CD4-positive, alpha-beta T cell (primary cell): ENCODE measurements around the gene FAP. TPM values are rescaled to one million over a fixed set of nuclear protein-coding genes. Genes with fewer than 3 reads are reported as not detected.

Source experiments
- ATAC-seq: fragments of 200-7000 bp; cut with Tn5 transposase; one replicate; pipeline ENCODE4 v1.10.0; 2022; ENCODE audit warnings: mild to moderate bottlenecking; ENCODE audit not compliant: poor library complexity
- CTCF ChIA-PET: fragments of 350-600 bp; sonication (Branson Sonifier 250); formaldehyde crosslinking; loops from one replicate; lab custom pipeline; 2021; ENCODE audit warnings: antibody characterized with exemption, inconsistent platforms; lab: Charles Lee
- POLR2A ChIA-PET: fragments of 350-600 bp; sonication (Branson Sonifier 250); formaldehyde crosslinking; loops from one replicate; lab custom pipeline; 2021; ENCODE audit warnings: antibody characterized with exemption, inconsistent platforms; lab: Charles Lee
- DNase-seq, 14 experiments: peaks; one replicate each; pipeline ENCODE4 v3.0.0-alpha.2; 2013 to 2020; ENCODE audit warnings: mixed read lengths in 2 of 14
- H3K27ac ChIP-seq, 2 donors: one replicate each; pipeline versions ENCODE4 v1.5.1 to v1.7.0; 2013; ENCODE audit warnings: low read length in 2 of 2, low read depth in 1 of 2, mild to moderate bottlenecking in 1 of 2
- H3K27me3 ChIP-seq, 2 experiments: 1 replicate in 1 of 2; 2 replicates in 1 of 2; pipeline versions ENCODE4 v1.6.1 to v1.7.0; 2013; ENCODE audit warnings: low read length in 2 of 2, control low read depth in 1 of 2, mild to moderate bottlenecking in 1 of 2, moderate library complexity in 1 of 2; ENCODE audit not compliant: insufficient read depth in 2 of 2, control insufficient read depth in 1 of 2
- H3K36me3 ChIP-seq: one replicate; pipeline ENCODE4 v1.6.1; 2013; ENCODE audit warnings: low read length, control low read depth; ENCODE audit not compliant: insufficient read depth
- H3K4me1 ChIP-seq: one replicate; pipeline ENCODE4 v1.6.1; 2013; ENCODE audit warnings: low read length, control low read depth; ENCODE audit not compliant: insufficient read depth
- H3K4me3 ChIP-seq: one replicate; pipeline ENCODE4 v1.5.1; 2013; ENCODE audit warnings: mild to moderate bottlenecking, low read length, moderate library complexity
- H3K9me3 ChIP-seq, 2 experiments: 1 replicate in 1 of 2; 2 replicates in 1 of 2; pipeline versions ENCODE4 v1.6.1 to v1.7.0; 2013; ENCODE audit warnings: low read length in 2 of 2, mild to moderate bottlenecking in 2 of 2, control low read depth in 1 of 2, moderate library complexity in 1 of 2; ENCODE audit not compliant: control insufficient read depth in 1 of 2, insufficient read depth in 1 of 2
- H3K27ac Mint-ChIP-seq: one replicate; pipeline ENCODE4 v1.8.0; 2020; ENCODE audit warnings: mixed read lengths
- H3K27me3 Mint-ChIP-seq: one replicate; pipeline ENCODE4 v1.8.0; 2021; ENCODE audit warnings: mixed read lengths
- H3K36me3 Mint-ChIP-seq: one replicate; pipeline ENCODE4 v1.8.0; 2021; ENCODE audit warnings: low read depth, mixed read lengths
- H3K4me1 Mint-ChIP-seq: one replicate; pipeline ENCODE4 v1.8.0; 2021; ENCODE audit warnings: low read depth, mixed read lengths
- H3K4me3 Mint-ChIP-seq: one replicate; pipeline ENCODE4 v1.8.0; 2020; ENCODE audit warnings: mild to moderate bottlenecking, mixed read lengths
- H3K9me3 Mint-ChIP-seq: one replicate; pipeline ENCODE4 v1.8.0; 2020; ENCODE audit warnings: mixed read lengths
- CTCF ChIP-seq: fragments of 200-600 bp; IDR thresholded peaks from one replicate; pipeline ENCODE4 v1.8.0; 2022; ENCODE audit warnings: antibody characterized with exemption, mild to moderate bottlenecking
- intact Hi-C, 2 experiments: fragments of 100-400 bp; cut with DNase I in 1 of 2; cut with micrococcal nuclease in 1 of 2; formaldehyde crosslinking; loops; one replicate each; pipeline versions ENCODE4 v1.15.1 to v1.9.0; 2023 to 2025; cut with DNase I, micrococcal nuclease
- total RNA-seq, 174 experiments: library from RNA in 2 of 174; stranded (reverse) in 2 of 174; gene quantifications; one replicate each; pipeline ENCODE4 v1.2.3 and lab custom pipeline; 2021 to 2026

FAP gene
- total RNA-seq, 2 experiments from 2014 or later = not detected

- Histone ChIP-seq H3K9me3 (peaks cover 0 to 10% of the 10 kb centered on the region in 2 experiments), H3K4me3 (no peak overlapping the region), H3K36me3 (no peaks in the 10 kb centered on the region), H3K27ac (no peak overlapping the region), H3K27me3 (peaks cover 2 to 5% of the 10 kb centered on the region in 2 experiments), H3K4me1 (no peaks in the 10 kb centered on the region)
- no peaks in the 10 kb centered on the region for H3K36me3 Mint-ChIP-seq
- no peaks in the 10 kb centered on the region for H3K4me1 Mint-ChIP-seq
- H3K27ac Mint-ChIP-seq = no peak overlapping the region
- no peak for TF ChIP-seq CTCF
- no peaks in the 10 kb centered on the region for H3K9me3 Mint-ChIP-seq
- no peak overlapping the region for H3K4me3 Mint-ChIP-seq
- DNase-seq (no peak), ATAC-seq (no peak)
- ChIA-PET CTCF (no interaction called here), POLR2A (no interaction called here)
- H3K27me3 Mint-ChIP-seq = peaks cover 22% of the 10 kb centered on the region
- intact Hi-C loops = no loop called here
Measured at GRCh38 chr2:162230761-162231160, 12.5 kb downstream of the FAP start.

- H3K36me3 ChIP-seq = no peaks in the 10 kb centered on the region
- no peaks in the 10 kb centered on the region for H3K9me3 Mint-ChIP-seq
- H3K4me3 Mint-ChIP-seq = no peak overlapping the region
- ATAC-seq = no peak
- H3K27me3 ChIP-seq = peaks cover 0 to 5% of the 10 kb centered on the region in 2 experiments
- no peaks in the 10 kb centered on the region for H3K4me1 ChIP-seq
- no peak for DNase-seq
- H3K36me3 Mint-ChIP-seq = no peaks in the 10 kb centered on the region
- POLR2A ChIA-PET = no interaction called here
- CTCF ChIA-PET = no interaction called here
- H3K27ac ChIP-seq = no peak overlapping the region
- intact Hi-C loops = no loop called here
- no peak overlapping the region for H3K4me3 ChIP-seq
- no peaks in the 10 kb centered on the region for H3K4me1 Mint-ChIP-seq
- TF ChIP-seq CTCF = no peak
- no peaks in the 10 kb centered on the region for H3K9me3 ChIP-seq
- peaks cover 15% of the 10 kb centered on the region for H3K27me3 Mint-ChIP-seq
- no peak overlapping the region for H3K27ac Mint-ChIP-seq
Measured at GRCh38 chr2:162226836-162227235, 16.4 kb downstream of the FAP start.

GRCh38 chr2:162221064-162221463, 22.2 kb downstream of the FAP start:
- H3K27me3 ChIP-seq = peaks cover 2 to 9% of the 10 kb centered on the region in 2 experiments
- no peaks in the 10 kb centered on the region for H3K36me3 ChIP-seq
- H3K27ac Mint-ChIP-seq = no peak overlapping the region
- TF ChIP-seq CTCF = peak; percentile 81
- no peaks in the 10 kb centered on the region for H3K9me3 Mint-ChIP-seq
- ChIA-PET CTCF (interaction anchor here (0.7 to 1.4 kb wide), 5 partner anchors 9 to 80 kb away, joined by 3 to 5 read pairs (median 3); no protein-coding TSS in a partner anchor), POLR2A (interaction anchor here (1.2 kb wide), 1 partner anchor 9 kb away, joined by 3 read pairs; no protein-coding TSS in a partner anchor)
- H3K4me1 ChIP-seq = no peaks in the 10 kb centered on the region
- H3K36me3 Mint-ChIP-seq = no peaks in the 10 kb centered on the region
- ATAC-seq (peak; percentile 66), DNase-seq (peak; percentile 7 to 67 (median 38))
- H3K4me3 ChIP-seq = no peak overlapping the region
- no peak overlapping the region for H3K27ac ChIP-seq
- no peaks in the 10 kb centered on the region for H3K4me1 Mint-ChIP-seq
- no peaks in the 10 kb centered on the region for H3K9me3 ChIP-seq
- peaks cover 30% of the 10 kb centered on the region for H3K27me3 Mint-ChIP-seq
- intact Hi-C loops = loop anchor here (1.0 to 2.0 kb wide), 2 partner anchors 77 to 80 kb away; no protein-coding TSS in a partner anchor
- H3K4me3 Mint-ChIP-seq = no peak overlapping the region
